GM12878 (cell line): Measurements from ENCODE around the gene KLF18. TPM values are rescaled to one million over a fixed set of nuclear protein-coding genes. Genes with fewer than 3 reads are reported as not detected.

Source experiments
- ATAC-seq: fragments of 200-7000 bp; cut with Tn5 transposase; 3 replicates; pipeline ENCODE4 v1.9.1; 2020; ENCODE audit warnings: mild to moderate bottlenecking, moderate library complexity
- BruUV-seq: library from RNA; stranded (reverse); fragments of 400-500 nt; replicated peaks from 2 replicates; lab custom pipeline; 2021; lab: Mats Ljungman, UMichigan
- CTCF ChIA-PET: fragments of 300-600 bp; sonication (Branson Sonifier 250); formaldehyde crosslinking; extraction: SDS; loops from one replicate; lab custom pipeline; 2021; ENCODE audit warnings: inconsistent platforms; lab: Yijun Ruan, JAX
- POLR2A ChIA-PET: fragments of 350-600 bp; formaldehyde crosslinking; extraction: SDS; loops from one replicate; lab custom pipeline; 2021; ENCODE audit warnings: inconsistent platforms; lab: Charles Lee
- RAD21 ChIA-PET: fragments of 300-600 bp; sonication (Branson Sonifier 250); formaldehyde crosslinking; loops from one replicate; lab custom pipeline; 2023; ENCODE audit warnings: antibody characterized with exemption; ENCODE audit not compliant: unreplicated experiment; lab: Charles Lee
- SMC1A ChIA-PET: fragments of 300-600 bp; sonication (Branson Sonifier 250); formaldehyde crosslinking; loops from one replicate; lab custom pipeline; 2023; ENCODE audit not compliant: unreplicated experiment, uncharacterized antibody; lab: Charles Lee
- DNase-seq: peaks from one replicate; pipeline ENCODE4 v3.0.0-alpha.2; 2011; ENCODE audit warnings: low read depth, low spot score
- FAIRE-seq: peaks from 3 replicates; lab custom pipeline; 2011; peaks lifted over from hg19 to GRCh38; lab: Jason Lieb, UNC
- H2AFZ ChIP-seq: 2 replicates; pipeline ENCODE4 v1.6.0; 2011; ENCODE audit warnings: low read depth, low read length, control low read depth; ENCODE audit not compliant: control insufficient read depth
- H3K27ac ChIP-seq: 2 replicates; pipeline ENCODE4 v1.5.1; 2011; ENCODE audit warnings: control low read depth; ENCODE audit not compliant: control insufficient read depth, insufficient read depth
- H3K27me3 ChIP-seq, 2 experiments: replicated peaks in 1 of 2; 2 replicates each; pipeline versions ENCODE4 v1.6.0 to v1.6.1; 2011; ENCODE audit warnings: low read length in 1 of 2; ENCODE audit not compliant: control insufficient read depth in 2 of 2, insufficient read depth in 2 of 2
- H3K36me3 ChIP-seq, 2 experiments: 2 replicates each; pipeline ENCODE4 v1.5.1; 2011; ENCODE audit warnings: low read length in 1 of 2; ENCODE audit not compliant: control insufficient read depth in 2 of 2, insufficient read depth in 2 of 2
- H3K4me1 ChIP-seq: 2 replicates; pipeline ENCODE4 v1.6.1; 2011; ENCODE audit warnings: mild to moderate bottlenecking, low read length, moderate library complexity, mixed read lengths; ENCODE audit not compliant: control insufficient read depth, insufficient read depth
- H3K4me2 ChIP-seq: 2 replicates; pipeline ENCODE4 v1.6.0; 2011; ENCODE audit warnings: control low read depth; ENCODE audit not compliant: control insufficient read depth, insufficient read depth
- H3K4me3 ChIP-seq: fragments of 200-600 bp; sonication (generic); 2 replicates; pipeline ENCODE4 v1.5.1; 2016
- H3K79me2 ChIP-seq: 2 replicates; pipeline ENCODE4 v1.6.0; 2011; ENCODE audit warnings: low read length; ENCODE audit not compliant: control insufficient read depth, insufficient read depth
- H3K9ac ChIP-seq: 2 replicates; pipeline ENCODE4 v1.8.0; 2011; ENCODE audit warnings: low read length, control low read depth, mixed read lengths; ENCODE audit not compliant: control insufficient read depth, insufficient read depth
- H3K9me3 ChIP-seq: replicated peaks from 3 replicates; pipeline ENCODE4 v1.5.1; 2011; ENCODE audit warnings: mild to moderate bottlenecking, low read length; ENCODE audit not compliant: control insufficient read depth, insufficient read depth
- H4K20me1 ChIP-seq: 2 replicates; pipeline ENCODE4 v1.6.0; 2011; ENCODE audit not compliant: control insufficient read depth, insufficient read depth
- CHD4 ChIP-seq: fragments of 200-600 bp; sonication (generic); IDR thresholded peaks from 2 replicates; pipeline ENCODE4 v1.6.1; 2016; ENCODE audit warnings: mild to moderate bottlenecking
- DPF2 ChIP-seq: fragments of 450-650 bp; IDR thresholded peaks from 2 replicates; pipeline ENCODE4 v1.6.1; 2017; ENCODE audit warnings: mild to moderate bottlenecking
- JUNB ChIP-seq: IDR thresholded peaks from 2 replicates; pipeline ENCODE4 v1.6.1; 2016; ENCODE audit warnings: antibody characterized with exemption, mild to moderate bottlenecking
- MEF2A ChIP-seq: IDR thresholded peaks from 2 replicates; pipeline ENCODE4 v1.6.1; 2011; ENCODE audit warnings: low read depth, mild to moderate bottlenecking, low read length, moderate library complexity; ENCODE audit not compliant: insufficient read depth
- MTA3 ChIP-seq: IDR thresholded peaks from 2 replicates; pipeline ENCODE4 v1.6.1; 2012; ENCODE audit warnings: low read length, inconsistent platforms, borderline replicate concordance
- MYB ChIP-seq: fragments of 150-350 bp; IDR thresholded peaks from 2 replicates; pipeline ENCODE4 v1.6.1; 2014; ENCODE audit warnings: mild to moderate bottlenecking, low read depth, low read length, borderline replicate concordance
- NR2F1 ChIP-seq: fragments of 450-650 bp; conservative IDR thresholded peaks from 2 replicates; pipeline ENCODE4 v1.6.1; 2017; ENCODE audit warnings: mild to moderate bottlenecking
- RB1 ChIP-seq: fragments of 450-650 bp; formaldehyde crosslinking; IDR thresholded peaks from 2 replicates; pipeline ENCODE4 v1.6.1; 2017; ENCODE audit warnings: mild to moderate bottlenecking, borderline replicate concordance
- RFX5 ChIP-seq: IDR thresholded peaks from 2 replicates; pipeline ENCODE4 v1.6.1; 2011; ENCODE audit warnings: low read depth, low read length, improper control_type of control experiment
- WRNIP1 ChIP-seq: IDR thresholded peaks from 2 replicates; pipeline ENCODE4 v1.6.1; 2011; ENCODE audit warnings: low read depth, low read length, improper control_type of control experiment, borderline replicate concordance
- ZNF217 ChIP-seq: fragments of 450-650 bp; IDR thresholded peaks from 2 replicates; pipeline ENCODE4 v1.6.1; 2017; ENCODE audit warnings: antibody characterized with exemption, mild to moderate bottlenecking
- ZNF24 ChIP-seq: fragments of 450-650 bp; IDR thresholded peaks from 2 replicates; pipeline ENCODE4 v1.6.1; 2017; ENCODE audit warnings: antibody characterized with exemption, mild to moderate bottlenecking
- WGBS: methylation state at CpG from one replicate; pipeline ENCODE4 v1.1.6; 2016; ENCODE audit warnings: low lambda C conversion rate; ENCODE audit not compliant: insufficient replicate concordance, insufficient coverage; ENCODE audit errors: missing lambda C conversion rate; 5-methylcytosine and 5-hydroxymethylcytosine counted together
- in situ Hi-C: fragments of 300-500 bp; cut with MboI; formaldehyde crosslinking; loops from 9 replicates; pipeline ENCODE4 v1.14.3; 2018; ENCODE audit warnings: mixed read lengths
- intact Hi-C: fragments of 100-400 bp; cut with micrococcal nuclease; formaldehyde crosslinking; loops from one replicate; pipeline ENCODE4 v1.14.2; 2022; ENCODE audit not compliant: unreplicated experiment
- polyA plus RNA-seq, 11 experiments: library from polyadenylated mRNA; depleted of rRNA in 4 of 11; unstranded in 6 of 11; stranded (reverse) in 5 of 11; fragments of >200 nt; fragmentation: Nextera tagmentation in 4 of 11; fragmentation: Illumina TruSeq in 1 of 11; extraction: Ambion mirVana in 4 of 11; extraction: Trizol in 1 of 11; gene quantifications; 1 replicate in 1 of 11; 2 replicates in 10 of 11; pipeline versions ENCODE4 v1.2.1 to v1.2.3, GENCODE V29; 2011 to 2016; ENCODE audit warnings: inconsistent platforms in 2 of 11, missing spikeins in 2 of 11, low read depth in 1 of 11
- total RNA-seq, 4 experiments: library from RNA; depleted of rRNA in 3 of 4; stranded (reverse); fragments of >200 nt in 3 of 4; fragmentation: Illumina TruSeq in 1 of 4; extraction: Trizol in 1 of 4; gene quantifications; 2 replicates each; pipeline versions ENCODE4 v1.2.1 to v1.2.3, GENCODE V29; 2013 to 2021
- TF ChIP-seq, protein P1 (sequence below): IDR thresholded peaks from 2 replicates; pipeline ENCODE4 v1.6.1; 2012; ENCODE audit warnings: mild to moderate bottlenecking, low read depth, low read length
- TF ChIP-seq, protein P2 (sequence below): fragments of 450-650 bp; IDR thresholded peaks from 2 replicates; pipeline ENCODE4 v1.6.1; 2016; ENCODE audit warnings: mild to moderate bottlenecking
- TF ChIP-seq, protein P3 (sequence below): fragments of 450-650 bp; IDR thresholded peaks from 2 replicates; pipeline ENCODE4 v1.6.1; 2017; ENCODE audit warnings: mild to moderate bottlenecking, moderate library complexity
- TF ChIP-seq, protein P4 (sequence below): IDR thresholded peaks from 2 replicates; pipeline ENCODE4 v1.6.1; 2011; ENCODE audit warnings: mild to moderate bottlenecking, low read depth, low read length, moderate library complexity; ENCODE audit not compliant: insufficient replicate concordance

Gene KLF18
- total and polyA plus RNA-seq, 10 of the 15 experiments (the other 5 are each of a cell fraction or from before 2014, with no cell fraction given), result not detected

DNA sequence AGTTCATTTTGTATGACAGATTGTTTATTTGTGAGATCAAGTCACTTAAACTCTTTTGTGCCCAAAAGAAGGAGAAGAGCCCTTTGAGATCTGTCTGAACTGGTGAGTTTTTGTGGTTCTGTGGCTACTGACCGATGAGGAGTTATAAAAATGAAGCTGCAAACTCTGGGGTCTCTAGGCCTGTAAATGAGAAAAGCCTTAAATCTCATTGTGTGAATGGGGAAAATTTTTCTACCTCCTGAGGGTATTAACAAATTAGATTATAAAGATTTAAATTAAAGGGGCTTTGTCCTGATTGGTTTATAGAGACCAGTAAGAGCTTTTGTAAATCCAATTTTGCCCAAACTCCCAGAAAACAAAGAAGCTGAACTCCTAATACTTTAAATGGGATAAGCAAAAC lies 32.5 kb downstream of the KLF18 start:
- WGBS, result 0% methylated on average over 1 of the region's 1 CpG
- in situ Hi-C loops, result no loop called here
- ChIA-PET CTCF (no interaction called here), RAD21 (no interaction called here), SMC1A (interaction anchor here (1.2 kb wide), 1 partner anchor 104 kb away, joined by 5 read pairs; the partner anchor contains the start of gene DMAP1), POLR2A (interaction anchor here (0.6 to 0.7 kb wide), 2 partner anchors 692 to 873 kb away, joined by 5 to 7 read pairs; no protein-coding TSS in a partner anchor)
- Histone ChIP-seq H3K79me2 (no peaks in the 10 kb centered on the region), H3K4me1 (no peaks in the 10 kb centered on the region), H3K9ac (no peak overlapping the region), H2AFZ (no peak overlapping the region), H3K4me3 (no peak overlapping the region), H3K36me3 (no peaks in the 10 kb centered on the region), H3K9me3 (no peaks in the 10 kb centered on the region), H3K4me2 (no peak overlapping the region), H3K27me3 (no peaks in the 10 kb centered on the region), H4K20me1 (no peaks in the 10 kb centered on the region), H3K27ac (no peak overlapping the region)
- no peak for DNase-seq
- no peak for FAIRE-seq
- intact Hi-C loops, result no loop called here
- no peak for ATAC-seq
- no TSS peak for BruUV-seq
- no peak for TF ChIP-seq MYB
- TF ChIP-seq JUNB, result no peak
- no peak for TF ChIP-seq ZNF217
- TF ChIP-seq, protein P1, sequence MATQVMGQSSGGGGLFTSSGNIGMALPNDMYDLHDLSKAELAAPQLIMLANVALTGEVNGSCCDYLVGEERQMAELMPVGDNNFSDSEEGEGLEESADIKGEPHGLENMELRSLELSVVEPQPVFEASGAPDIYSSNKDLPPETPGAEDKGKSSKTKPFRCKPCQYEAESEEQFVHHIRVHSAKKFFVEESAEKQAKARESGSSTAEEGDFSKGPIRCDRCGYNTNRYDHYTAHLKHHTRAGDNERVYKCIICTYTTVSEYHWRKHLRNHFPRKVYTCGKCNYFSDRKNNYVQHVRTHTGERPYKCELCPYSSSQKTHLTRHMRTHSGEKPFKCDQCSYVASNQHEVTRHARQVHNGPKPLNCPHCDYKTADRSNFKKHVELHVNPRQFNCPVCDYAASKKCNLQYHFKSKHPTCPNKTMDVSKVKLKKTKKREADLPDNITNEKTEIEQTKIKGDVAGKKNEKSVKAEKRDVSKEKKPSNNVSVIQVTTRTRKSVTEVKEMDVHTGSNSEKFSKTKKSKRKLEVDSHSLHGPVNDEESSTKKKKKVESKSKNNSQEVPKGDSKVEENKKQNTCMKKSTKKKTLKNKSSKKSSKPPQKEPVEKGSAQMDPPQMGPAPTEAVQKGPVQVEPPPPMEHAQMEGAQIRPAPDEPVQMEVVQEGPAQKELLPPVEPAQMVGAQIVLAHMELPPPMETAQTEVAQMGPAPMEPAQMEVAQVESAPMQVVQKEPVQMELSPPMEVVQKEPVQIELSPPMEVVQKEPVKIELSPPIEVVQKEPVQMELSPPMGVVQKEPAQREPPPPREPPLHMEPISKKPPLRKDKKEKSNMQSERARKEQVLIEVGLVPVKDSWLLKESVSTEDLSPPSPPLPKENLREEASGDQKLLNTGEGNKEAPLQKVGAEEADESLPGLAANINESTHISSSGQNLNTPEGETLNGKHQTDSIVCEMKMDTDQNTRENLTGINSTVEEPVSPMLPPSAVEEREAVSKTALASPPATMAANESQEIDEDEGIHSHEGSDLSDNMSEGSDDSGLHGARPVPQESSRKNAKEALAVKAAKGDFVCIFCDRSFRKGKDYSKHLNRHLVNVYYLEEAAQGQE, result no peak
- TF ChIP-seq MTA3, result no peak
- TF ChIP-seq WRNIP1, result no peak
- no peak for TF ChIP-seq ZNF24
- TF ChIP-seq RFX5, result no peak
- no peak for TF ChIP-seq NR2F1
- TF ChIP-seq, protein P2, sequence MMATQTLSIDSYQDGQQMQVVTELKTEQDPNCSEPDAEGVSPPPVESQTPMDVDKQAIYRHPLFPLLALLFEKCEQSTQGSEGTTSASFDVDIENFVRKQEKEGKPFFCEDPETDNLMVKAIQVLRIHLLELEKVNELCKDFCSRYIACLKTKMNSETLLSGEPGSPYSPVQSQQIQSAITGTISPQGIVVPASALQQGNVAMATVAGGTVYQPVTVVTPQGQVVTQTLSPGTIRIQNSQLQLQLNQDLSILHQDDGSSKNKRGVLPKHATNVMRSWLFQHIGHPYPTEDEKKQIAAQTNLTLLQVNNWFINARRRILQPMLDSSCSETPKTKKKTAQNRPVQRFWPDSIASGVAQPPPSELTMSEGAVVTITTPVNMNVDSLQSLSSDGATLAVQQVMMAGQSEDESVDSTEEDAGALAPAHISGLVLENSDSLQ, result no peak
- TF ChIP-seq MEF2A, result no peak
- TF ChIP-seq, protein P3, sequence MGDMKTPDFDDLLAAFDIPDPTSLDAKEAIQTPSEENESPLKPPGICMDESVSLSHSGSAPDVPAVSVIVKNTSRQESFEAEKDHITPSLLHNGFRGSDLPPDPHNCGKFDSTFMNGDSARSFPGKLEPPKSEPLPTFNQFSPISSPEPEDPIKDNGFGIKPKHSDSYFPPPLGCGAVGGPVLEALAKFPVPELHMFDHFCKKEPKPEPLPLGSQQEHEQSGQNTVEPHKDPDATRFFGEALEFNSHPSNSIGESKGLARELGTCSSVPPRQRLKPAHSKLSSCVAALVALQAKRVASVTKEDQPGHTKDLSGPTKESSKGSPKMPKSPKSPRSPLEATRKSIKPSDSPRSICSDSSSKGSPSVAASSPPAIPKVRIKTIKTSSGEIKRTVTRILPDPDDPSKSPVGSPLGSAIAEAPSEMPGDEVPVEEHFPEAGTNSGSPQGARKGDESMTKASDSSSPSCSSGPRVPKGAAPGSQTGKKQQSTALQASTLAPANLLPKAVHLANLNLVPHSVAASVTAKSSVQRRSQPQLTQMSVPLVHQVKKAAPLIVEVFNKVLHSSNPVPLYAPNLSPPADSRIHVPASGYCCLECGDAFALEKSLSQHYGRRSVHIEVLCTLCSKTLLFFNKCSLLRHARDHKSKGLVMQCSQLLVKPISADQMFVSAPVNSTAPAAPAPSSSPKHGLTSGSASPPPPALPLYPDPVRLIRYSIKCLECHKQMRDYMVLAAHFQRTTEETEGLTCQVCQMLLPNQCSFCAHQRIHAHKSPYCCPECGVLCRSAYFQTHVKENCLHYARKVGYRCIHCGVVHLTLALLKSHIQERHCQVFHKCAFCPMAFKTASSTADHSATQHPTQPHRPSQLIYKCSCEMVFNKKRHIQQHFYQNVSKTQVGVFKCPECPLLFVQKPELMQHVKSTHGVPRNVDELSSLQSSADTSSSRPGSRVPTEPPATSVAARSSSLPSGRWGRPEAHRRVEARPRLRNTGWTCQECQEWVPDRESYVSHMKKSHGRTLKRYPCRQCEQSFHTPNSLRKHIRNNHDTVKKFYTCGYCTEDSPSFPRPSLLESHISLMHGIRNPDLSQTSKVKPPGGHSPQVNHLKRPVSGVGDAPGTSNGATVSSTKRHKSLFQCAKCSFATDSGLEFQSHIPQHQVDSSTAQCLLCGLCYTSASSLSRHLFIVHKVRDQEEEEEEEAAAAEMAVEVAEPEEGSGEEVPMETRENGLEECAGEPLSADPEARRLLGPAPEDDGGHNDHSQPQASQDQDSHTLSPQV, result no peak
- TF ChIP-seq CHD4, result no peak
- TF ChIP-seq, protein P4, sequence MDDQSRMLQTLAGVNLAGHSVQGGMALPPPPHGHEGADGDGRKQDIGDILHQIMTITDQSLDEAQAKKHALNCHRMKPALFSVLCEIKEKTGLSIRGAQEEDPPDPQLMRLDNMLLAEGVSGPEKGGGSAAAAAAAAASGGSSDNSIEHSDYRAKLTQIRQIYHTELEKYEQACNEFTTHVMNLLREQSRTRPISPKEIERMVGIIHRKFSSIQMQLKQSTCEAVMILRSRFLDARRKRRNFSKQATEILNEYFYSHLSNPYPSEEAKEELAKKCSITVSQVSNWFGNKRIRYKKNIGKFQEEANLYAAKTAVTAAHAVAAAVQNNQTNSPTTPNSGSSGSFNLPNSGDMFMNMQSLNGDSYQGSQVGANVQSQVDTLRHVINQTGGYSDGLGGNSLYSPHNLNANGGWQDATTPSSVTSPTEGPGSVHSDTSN, result no peak
- TF ChIP-seq RB1, result no peak
- TF ChIP-seq DPF2, result no peak
